Measurements from ENCODE around the gene SLCO4A1. TPM values are rescaled to one million over a fixed set of nuclear protein-coding genes. Genes with fewer than 3 reads are reported as not detected.
A peak's percentile ranks its signal among the peaks of the same experiment; 100 is the strongest.

The SLCO4A1 gene
- total and polyA plus RNA-seq, 8 donors: 0.58 to 44.3 (median 11.9) TPM

- WGBS, 5 donors: 18 to 33% (median 24%) methylated on average over 24 to 27 of the region's 27 CpGs
- no peaks in the 10 kb centered on the region for H3K9me3 ChIP-seq
- TF ChIP-seq POLR2AphosphoS5 (IDR thresholded peaks at IDR 0.05) (no peak), CTCF (IDR thresholded peaks at IDR 0.05) (no peak), EP300 (IDR thresholded peaks at IDR 0.05) (no peak), POLR2A (IDR thresholded peaks at IDR 0.05) (no peak)
- intact Hi-C loops (cut with DNase I; ENCODE audit: low total_unique reads): no loop called here
- H3K27ac ChIP-seq: peak overlapping the region in 2 of 5 donors; percentile 3 to 37
- peak; percentile 50 to 60 for DNase-seq
- peaks cover 0 to 11% (median 5%) of the 10 kb centered on the region in 4 donors for H3K4me1 ChIP-seq
- H3K4me3 ChIP-seq: no peak overlapping the region
- H3K36me3 ChIP-seq: no peaks in the 10 kb centered on the region
- H3K27me3 ChIP-seq: peaks cover 4 to 79% (median 20%) of the 10 kb centered on the region in 3 donors
Measured at GRCh38 chr20:62685781-62686555, 43.7 kb downstream of the SLCO4A1 start.

GRCh38 chr20:62686869-62687830 is 44.8 kb downstream of the SLCO4A1 start:
- H3K4me1 ChIP-seq: peaks cover 0 to 11% (median 5%) of the 10 kb centered on the region in 4 donors
- H3K4me3 ChIP-seq: no peak overlapping the region
- no peak for DNase-seq
- 90 to 93% (median 91%) methylated on average over 24 to 37 of the region's 37 CpGs for WGBS, 5 donors
- no peaks in the 10 kb centered on the region for H3K9me3 ChIP-seq
- intact Hi-C loops (cut with DNase I; ENCODE audit: low total_unique reads): no loop called here
- TF ChIP-seq POLR2A (IDR thresholded peaks at IDR 0.05) (no peak), EP300 (IDR thresholded peaks at IDR 0.05) (no peak), POLR2AphosphoS5 (IDR thresholded peaks at IDR 0.05) (no peak), CTCF (IDR thresholded peaks at IDR 0.05) (no peak)
- H3K27me3 ChIP-seq: peaks cover 4 to 75% (median 24%) of the 10 kb centered on the region in 3 donors
- no peak overlapping the region for H3K27ac ChIP-seq
- H3K36me3 ChIP-seq: no peaks in the 10 kb centered on the region

- DNase-seq: no peak
- peaks cover 2 to 75% (median 25%) of the 10 kb centered on the region in 3 donors for H3K27me3 ChIP-seq
- intact Hi-C loops (cut with DNase I; ENCODE audit: low total_unique reads): no loop called here
- TF ChIP-seq POLR2AphosphoS5 (IDR thresholded peaks at IDR 0.05) (no peak), POLR2A (IDR thresholded peaks at IDR 0.05) (no peak), EP300 (IDR thresholded peaks at IDR 0.05) (no peak), CTCF (IDR thresholded peaks at IDR 0.05) (no peak)
- H3K36me3 ChIP-seq: no peaks in the 10 kb centered on the region
- H3K4me1 ChIP-seq: peaks cover 0 to 11% (median 5%) of the 10 kb centered on the region in 4 donors
- 77 to 92% (median 91%) methylated on average over 11 of the region's 11 CpGs for WGBS, 5 donors
- no peaks in the 10 kb centered on the region for H3K9me3 ChIP-seq
- no peak overlapping the region for H3K4me3 ChIP-seq
- H3K27ac ChIP-seq: no peak overlapping the region
Measured at GRCh38 chr20:62688083-62688482, 45.8 kb downstream of the SLCO4A1 start.

GRCh38 chr20:62688855-62689460 is 46.7 kb downstream of the SLCO4A1 start:
- H3K9me3 ChIP-seq: no peaks in the 10 kb centered on the region
- H3K36me3 ChIP-seq: no peaks in the 10 kb centered on the region
- peaks cover 0 to 11% (median 5%) of the 10 kb centered on the region in 4 donors for H3K4me1 ChIP-seq
- no peak overlapping the region for H3K4me3 ChIP-seq
- intact Hi-C loops (cut with DNase I; ENCODE audit: low total_unique reads): no loop called here
- TF ChIP-seq EP300 (IDR thresholded peaks at IDR 0.05): no peak
- no peak for TF ChIP-seq POLR2AphosphoS5 (IDR thresholded peaks at IDR 0.05)
- TF ChIP-seq CTCF (IDR thresholded peaks at IDR 0.05): no peak
- no peak for TF ChIP-seq POLR2A (IDR thresholded peaks at IDR 0.05)
- H3K27me3 ChIP-seq: peaks cover 0 to 76% (median 26%) of the 10 kb centered on the region in 3 donors
- DNase-seq: no peak
- H3K27ac ChIP-seq: no peak overlapping the region
- WGBS, 5 donors: 76 to 80% (median 78%) methylated on average over 29 of the region's 29 CpGs
